Activated CD4-positive, CD25-positive, alpha-beta regulatory T cell treated with anti-CD3 and anti-CD28 coated beads, Interleukin-2, amount 50 U/mL, for 24 hours (primary cell): ENCODE results near the gene SIN3A.
"Not testable (repeated sequence)": the region's sequence is repeated elsewhere in the genome, so short reads cannot be mapped to it uniquely, and the experiment has no call there.

Experiments used
- ATAC-seq, 2 donors: fragments of 150-1000 bp; cut with Tn5 transposase; one replicate each; pipeline ENCODE4 v1.10.0; 2021; ENCODE audit warnings: mild to moderate bottlenecking in 1 of 2, moderate library complexity in 1 of 2

The SIN3A gene

GRCh38 chr15:75451674-75452363, at the start of gene SIN3A:
Gene SIN3A, minus strand, starts transcription at chr15:75451690. Its CDS starts 21,315 bp downstream, at chr15:75430375.
- ATAC-seq = peak; percentile 58 to 61

- no peak for ATAC-seq
Measured at GRCh38 chr15:75493732-75494131, 42.2 kb upstream of the SIN3A start.

- ATAC-seq = no peak
Measured at GRCh38 chr15:75483961-75484360, 32.5 kb upstream of the SIN3A start.

- not testable (repeated sequence) for ATAC-seq
Measured at GRCh38 chr15:75483556-75483955, 32.1 kb upstream of the SIN3A start.

- no peak for ATAC-seq
Measured at GRCh38 chr15:75483106-75483505, 31.6 kb upstream of the SIN3A start.

GRCh38 chr15:75480463-75480862, 29.0 kb upstream of the SIN3A start:
- not testable (repeated sequence) for ATAC-seq

- no peak for ATAC-seq
Measured at GRCh38 chr15:75479670-75480069, 28.2 kb upstream of the SIN3A start.

GRCh38 chr15:75477094-75477493, 25.6 kb upstream of the SIN3A start:
- not testable (repeated sequence) for ATAC-seq

- no peak for ATAC-seq
Measured at GRCh38 chr15:75468913-75469598, 17.6 kb upstream of the SIN3A start.

GRCh38 chr15:75460646-75461045, 9.2 kb upstream of the SIN3A start:
- no peak for ATAC-seq

GRCh38 chr15:75459581-75459980, 8.1 kb upstream of the SIN3A start:
- ATAC-seq = no peak

GRCh38 chr15:75456710-75457109, 5.2 kb upstream of the SIN3A start:
- no peak for ATAC-seq

- no peak for ATAC-seq
Measured at GRCh38 chr15:75455982-75456531, 4.6 kb upstream of the SIN3A start.

GRCh38 chr15:75455424-75455981, 4.0 kb upstream of the SIN3A start:
- ATAC-seq = peak in 1 of 2 donors; percentile 6

GRCh38 chr15:75454471-75455378, 3.2 kb upstream of the SIN3A start:
- ATAC-seq = no peak

- ATAC-seq = peak; percentile 42 to 44
Measured at GRCh38 chr15:75453703-75454470, 2.4 kb upstream of the SIN3A start.

- ATAC-seq = peak; percentile 2 to 3
Measured at GRCh38 chr15:75452865-75453702, 1.6 kb upstream of the SIN3A start.

- peak; percentile 4 to 6 for ATAC-seq
Measured at GRCh38 chr15:75452364-75452864, 924 bp upstream of the SIN3A start.

- no peak for ATAC-seq
Measured at GRCh38 chr15:75451202-75451673, 252 bp downstream of the SIN3A start.
